ELF-1 (cell line): ENCODE results near the gene CAMK2G.
A peak's percentile ranks its signal among the peaks of the same experiment; 100 is the strongest.

ENCODE experiments used
- DNase-seq: peaks from one replicate; pipeline ENCODE4 v3.0.0-alpha.2; 2016; ENCODE audit warnings: low read depth, low spot score

Gene CAMK2G

DNA sequence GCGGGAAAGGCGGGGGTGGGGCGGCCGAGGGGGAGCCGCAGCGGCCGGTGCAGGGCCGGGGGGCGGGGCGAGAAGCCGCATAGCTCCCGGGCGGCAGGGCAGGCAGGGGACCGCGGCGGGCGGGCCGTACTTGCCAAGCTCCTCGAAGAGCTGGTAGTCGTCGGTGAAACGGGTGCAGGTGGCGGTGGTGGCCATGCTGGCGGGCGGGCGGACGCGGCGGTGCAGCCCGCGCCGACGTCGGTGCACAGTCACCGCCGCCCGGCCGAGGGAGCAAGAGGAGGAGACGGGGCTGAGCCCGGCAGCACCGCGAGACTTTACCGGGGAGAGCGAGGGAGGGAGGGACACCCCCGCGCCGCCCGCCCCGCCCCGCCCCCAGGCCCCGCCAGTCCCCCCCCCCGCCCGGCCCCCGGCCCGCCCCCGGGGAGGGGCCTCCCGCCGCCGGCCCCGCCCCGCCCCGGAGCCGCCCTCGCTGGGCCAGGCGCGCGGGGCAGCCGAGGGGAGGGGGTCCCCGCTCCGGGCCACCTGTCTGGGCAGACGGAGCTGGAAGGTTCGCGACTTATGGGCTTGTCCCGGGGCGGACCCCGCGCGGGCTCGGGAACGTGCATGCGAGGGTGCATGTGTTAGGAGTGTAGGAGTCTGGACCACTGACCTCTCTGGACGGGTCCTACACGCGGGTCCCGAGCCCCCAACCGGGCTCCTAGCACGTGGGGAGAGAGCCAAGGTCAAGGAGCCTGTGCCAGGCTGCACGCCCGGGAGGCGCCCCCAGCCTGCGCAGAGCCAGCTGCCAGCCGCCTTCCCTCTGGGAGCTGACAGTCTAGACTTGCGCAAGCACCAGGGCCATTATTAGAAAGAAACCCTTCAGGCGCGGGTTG lies at the start of gene CAMK2G:
Gene CAMK2G, minus strand, starts transcription at position 289 of the 872 bp plus-strand sequence. Its CDS starts 94 bp downstream, at position 195.
- DNase-seq: peak; percentile 73

- DNase-seq: no peak
Measured at GRCh38 chr10:73922864-73923133, 48.4 kb upstream of the CAMK2G start.

DNA sequence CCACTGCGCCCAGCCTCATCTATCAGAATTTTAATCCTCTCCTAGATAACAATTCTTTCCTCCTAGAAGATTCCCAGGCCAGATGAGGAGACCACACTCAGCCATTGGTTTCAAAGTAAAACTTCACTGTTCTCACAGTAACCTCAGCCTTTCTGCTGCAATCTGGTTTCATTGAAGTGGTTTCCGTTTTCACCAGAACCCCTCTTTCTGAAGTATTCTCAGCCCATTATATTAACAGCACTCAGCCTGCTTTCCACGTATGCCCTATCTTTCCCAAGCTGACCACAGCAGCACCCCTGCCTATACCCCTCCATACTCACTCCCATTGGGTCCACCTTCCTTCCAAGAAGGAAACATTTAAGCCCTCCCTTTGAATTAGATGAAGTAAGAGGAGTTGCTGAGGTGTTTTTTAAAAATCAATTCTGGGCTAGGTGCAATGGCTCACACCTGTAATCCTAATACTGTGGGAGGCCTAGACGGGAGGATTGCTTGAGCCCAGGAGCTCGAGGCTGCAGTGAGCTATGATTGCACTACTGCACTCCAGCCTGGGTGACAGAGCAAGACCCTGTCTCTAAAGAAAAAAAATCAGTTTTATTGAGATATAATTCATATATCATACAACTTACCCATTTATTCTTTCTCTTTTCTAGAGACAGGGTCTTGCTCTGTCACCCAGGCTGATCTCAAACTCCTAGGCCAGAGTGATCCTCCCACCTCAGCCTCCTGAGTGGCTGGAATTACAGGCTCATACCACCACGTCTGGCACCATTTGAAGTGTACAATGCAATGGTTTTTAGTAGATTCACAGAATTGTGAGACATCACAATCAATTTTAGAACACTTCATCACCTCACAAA lies 47.9 kb upstream of the CAMK2G start:
- no peak for DNase-seq

- peak; percentile 75 for DNase-seq
Measured at GRCh38 chr10:73920089-73920488, 45.7 kb upstream of the CAMK2G start.

DNA sequence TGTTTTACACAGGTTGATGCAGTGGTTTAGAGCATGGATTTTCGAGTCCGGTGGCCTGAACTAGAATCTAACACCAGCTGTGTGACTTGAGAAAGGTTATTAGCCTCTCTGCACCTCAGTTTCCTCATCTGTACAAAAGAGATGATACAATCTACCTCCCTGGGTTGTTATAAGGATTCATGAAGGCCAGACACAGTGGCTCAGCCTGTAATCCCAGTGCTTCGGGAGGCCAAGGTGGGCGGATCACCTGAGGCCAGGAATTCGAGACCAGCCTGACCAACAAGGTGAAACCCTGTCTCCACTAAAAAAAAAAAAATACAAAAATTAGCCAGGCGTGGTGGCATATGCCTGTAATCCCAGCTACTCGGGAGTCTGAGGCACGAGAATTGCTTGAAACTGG lies 45.1 kb upstream of the CAMK2G start:
- peak; percentile 36 for DNase-seq

- DNase-seq: no peak
Measured at GRCh38 chr10:73917566-73918305, 43.4 kb upstream of the CAMK2G start.

DNA sequence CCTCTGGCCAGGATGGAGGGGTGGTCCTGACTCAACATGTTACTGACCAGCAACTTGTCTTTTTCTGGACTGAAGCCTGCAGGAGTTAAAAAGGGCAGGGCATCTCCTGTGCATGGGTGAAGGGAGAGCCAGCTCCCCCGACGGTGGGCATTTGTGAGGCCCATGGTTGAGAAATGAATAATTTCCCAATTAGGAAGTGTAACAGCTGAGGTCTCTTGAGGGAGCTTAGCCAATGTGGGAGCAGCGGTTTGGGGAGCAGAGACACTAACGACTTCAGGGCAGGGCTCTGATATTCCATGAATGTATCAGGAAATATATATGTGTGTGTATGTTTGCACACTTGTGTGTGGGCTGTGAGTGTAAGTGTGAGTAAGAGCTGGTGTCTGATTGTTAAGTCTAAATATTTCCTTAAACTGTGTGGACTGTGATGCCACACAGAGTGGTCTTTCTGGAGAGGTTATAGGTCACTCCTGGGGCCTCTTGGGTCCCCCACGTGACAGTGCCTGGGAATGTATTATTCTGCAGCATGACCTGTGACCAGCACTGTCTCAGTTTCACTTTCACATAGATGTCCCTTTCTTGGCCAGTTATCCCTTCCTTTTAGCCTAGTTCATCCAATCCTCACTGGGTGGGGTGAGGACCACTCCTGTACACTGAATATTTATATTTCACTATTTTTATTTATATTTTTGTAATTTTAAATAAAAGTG lies 42.6 kb upstream of the CAMK2G start:
- no peak for DNase-seq

- no peak for DNase-seq
Measured at GRCh38 chr10:73915206-73915851, 41.0 kb upstream of the CAMK2G start.

GRCh38 chr10:73914036-73914435 lies 39.7 kb upstream of the CAMK2G start:
- peak; percentile 31 for DNase-seq

- DNase-seq: no peak
Measured at GRCh38 chr10:73911553-73912004, 37.2 kb upstream of the CAMK2G start.

DNA sequence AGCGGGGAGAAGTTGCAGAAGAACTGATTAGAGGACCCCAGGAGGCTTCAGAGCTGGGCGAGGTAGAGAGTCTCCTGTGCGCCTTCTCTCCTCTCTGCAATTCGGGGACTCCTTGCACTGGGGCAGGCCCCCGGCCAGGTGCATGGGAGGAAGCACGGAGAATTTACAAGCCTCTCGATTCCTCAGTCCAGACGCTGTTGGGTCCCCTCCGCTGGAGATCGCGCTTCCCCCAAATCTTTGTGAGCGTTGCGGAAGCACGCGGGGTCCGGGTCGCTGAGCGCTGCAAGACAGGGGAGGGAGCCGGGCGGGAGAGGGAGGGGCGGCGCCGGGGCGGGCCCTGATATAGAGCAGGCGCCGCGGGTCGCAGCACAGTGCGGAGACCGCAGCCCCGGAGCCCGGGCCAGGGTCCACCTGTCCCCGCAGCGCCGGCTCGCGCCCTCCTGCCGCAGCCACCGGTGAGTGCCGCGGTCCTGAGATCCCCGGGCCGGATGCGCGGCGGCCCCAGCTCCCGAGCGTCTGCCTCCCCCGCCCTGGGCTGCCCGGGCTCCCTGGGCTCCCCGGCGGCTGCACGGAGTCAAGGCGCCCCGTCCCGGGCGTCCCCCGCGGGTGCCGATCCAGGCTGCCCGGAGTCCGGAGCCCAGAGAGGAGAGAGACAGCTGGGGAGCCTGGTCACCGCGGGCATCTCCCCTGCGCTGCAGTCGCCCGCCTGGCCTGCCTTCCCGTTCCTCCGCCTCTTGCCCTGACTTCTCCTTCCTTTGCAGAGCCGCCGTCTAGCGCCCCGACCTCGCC lies 36.6 kb upstream of the CAMK2G start, which contains the start of gene PLAU:
Gene PLAU, plus strand, starts transcription at position 369 of the 789 bp plus-strand sequence. CDS start 424 bp downstream, outside the sequence.
- peak; percentile 62 for DNase-seq

GRCh38 chr10:73910401-73910763 lies 36.0 kb upstream of the CAMK2G start:
- no peak for DNase-seq

DNA sequence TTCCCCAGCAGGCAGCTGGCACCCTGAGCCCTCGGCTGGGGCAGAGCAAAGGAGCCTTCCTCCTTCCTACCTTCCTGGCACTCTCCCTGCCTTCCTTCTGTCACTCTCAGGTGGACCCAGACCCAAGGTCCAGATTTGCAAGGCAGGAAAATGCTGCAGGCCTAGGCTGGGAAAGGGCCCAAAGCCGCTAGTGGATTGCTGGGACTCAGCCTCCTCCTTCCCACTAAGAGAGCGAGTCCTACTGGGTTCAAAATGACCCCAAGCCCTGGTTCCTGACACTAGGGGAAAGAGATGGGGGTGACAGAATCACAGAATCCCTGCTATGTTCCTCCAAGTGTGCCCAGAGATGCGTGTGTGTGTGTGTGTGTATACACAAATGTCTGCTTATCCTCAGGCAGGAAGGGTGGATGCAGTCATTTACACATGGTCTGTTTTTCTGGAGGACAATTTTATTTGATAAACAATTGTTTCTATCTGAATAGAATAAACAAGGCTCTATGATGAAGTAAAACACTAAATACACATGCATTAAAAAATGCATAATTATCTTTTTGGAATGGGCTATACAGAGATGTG lies 35.3 kb upstream of the CAMK2G start:
- no peak for DNase-seq

DNA sequence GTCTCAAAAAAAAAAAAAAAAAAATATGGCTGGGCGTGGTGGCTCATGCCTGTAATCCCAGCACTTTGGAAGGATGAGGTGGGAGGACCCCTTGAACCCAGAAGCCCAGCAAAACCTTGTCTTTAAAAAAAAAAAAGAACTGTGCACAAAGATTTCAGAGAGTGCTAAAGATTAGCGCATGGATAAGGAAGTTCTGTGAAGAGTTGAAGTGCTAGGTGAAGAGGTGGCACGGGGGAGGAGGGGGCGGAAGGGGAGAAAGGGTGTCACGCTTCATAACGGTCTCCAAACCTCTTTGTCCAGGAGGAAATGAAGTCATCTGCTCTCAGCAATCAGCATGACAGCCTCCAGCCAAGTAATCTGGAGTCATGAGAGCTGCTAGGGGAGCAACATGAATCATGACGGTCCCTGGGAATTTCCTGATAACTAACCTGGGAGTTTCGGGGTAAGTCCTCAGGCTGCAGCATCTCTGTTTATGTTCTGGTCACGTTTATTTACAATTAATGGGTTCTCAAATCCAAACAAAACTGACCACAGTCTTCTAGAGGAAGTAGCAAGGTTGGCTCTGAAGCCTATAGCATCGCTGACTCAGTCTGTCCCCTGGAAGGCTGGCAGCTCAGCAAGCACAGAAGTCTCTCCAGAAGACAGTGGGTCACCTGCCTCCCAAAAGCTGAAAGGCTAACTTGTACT lies 34.6 kb upstream of the CAMK2G start:
- peak; percentile 52 for DNase-seq

- no peak for DNase-seq
Measured at GRCh38 chr10:73907841-73908517, 33.6 kb upstream of the CAMK2G start.

GRCh38 chr10:73906524-73907447 lies 32.4 kb upstream of the CAMK2G start:
- DNase-seq: peak; percentile 97
